HCT116 (cell line): Measurements from ENCODE around the gene CDK14. TPM values are rescaled to one million over a fixed set of nuclear protein-coding genes. Genes with fewer than 3 reads are reported as not detected.

Experiments
- ATAC-seq: fragments of 200-7000 bp; cut with Tn5 transposase; 2 replicates; pipeline ENCODE4 v1.9.1; 2020; ENCODE audit warnings: mild to moderate bottlenecking, moderate library complexity
- BruUV-seq: library from RNA; stranded (reverse); fragments of 400-500 nt; replicated peaks from 2 replicates; lab custom pipeline; 2021; lab: Mats Ljungman, UMichigan
- CTCF ChIA-PET: fragments of 300-600 bp; sonication (Branson Sonifier 250); formaldehyde crosslinking; loops from one replicate; lab custom pipeline; 2021; ENCODE audit warnings: antibody characterized with exemption; lab: Charles Lee
- POLR2A ChIA-PET: fragments of 300-600, 350-600 bp; sonication (Branson Sonifier 250); formaldehyde crosslinking; loops from one replicate; lab custom pipeline; 2021; ENCODE audit warnings: antibody characterized with exemption; lab: Charles Lee
- RAD21 ChIA-PET, 2 experiments: fragments of 300-600 bp; sonication (Branson Sonifier 250); formaldehyde crosslinking; loops; one replicate each; lab custom pipeline; 2023; ENCODE audit warnings: low total read pairs in 2 of 2; ENCODE audit not compliant: uncharacterized antibody in 2 of 2, unreplicated experiment in 2 of 2, low non-redundant PET in 1 of 2; lab: Charles Lee
- DNase-seq: peaks from one replicate; pipeline ENCODE4 v3.0.0-alpha.2; 2010; ENCODE audit warnings: low read depth, low spot score
- H2AFZ ChIP-seq: fragments of 200-600 bp; shearing (Covaris generic), sonication (generic); 2 replicates; pipeline ENCODE4 v1.6.1; 2017; ENCODE audit warnings: low read depth, mixed run types, mixed read lengths, antibody characterized with exemption, low read length; ENCODE audit not compliant: poor library complexity, severe bottlenecking
- H3K27ac ChIP-seq: 2 replicates; pipeline ENCODE4 v1.5.1; 2012; ENCODE audit warnings: low read depth, low read length
- H3K27me3 ChIP-seq: fragments of 200-600 bp; sonication (generic); 2 replicates; pipeline ENCODE4 v1.6.1; 2016; ENCODE audit warnings: mixed run types, low read length, mixed read lengths; ENCODE audit not compliant: insufficient read depth
- H3K36me3 ChIP-seq, 2 experiments: fragments of 200-500 bp in 1 of 2; fragments of 200-600 bp in 1 of 2; sonication (Bioruptor generic) in 1 of 2; sonication (generic) in 1 of 2; 2 replicates each; pipeline versions ENCODE4 v1.5.1 to v1.6.1; 2014 to 2016; ENCODE audit warnings: low read length in 2 of 2, inconsistent platforms in 1 of 2, mixed read lengths in 1 of 2, mixed run types in 1 of 2; ENCODE audit not compliant: insufficient read depth in 2 of 2, control insufficient read depth in 1 of 2
- H3K4me1 ChIP-seq, 2 experiments: fragments of 200-600 bp in 1 of 2; sonication (generic) in 1 of 2; 2 replicates each; pipeline versions ENCODE4 v1.5.1 to v1.6.1; 2012 to 2017; ENCODE audit warnings: low read length in 2 of 2, inconsistent platforms in 1 of 2, mild to moderate bottlenecking in 1 of 2, mixed read lengths in 1 of 2, mixed run types in 1 of 2, moderate library complexity in 1 of 2; ENCODE audit not compliant: insufficient read depth in 2 of 2, control insufficient read depth in 1 of 2
- H3K4me2 ChIP-seq: fragments of 200-600 bp; sonication (generic); 2 replicates; pipeline ENCODE4 v1.6.1; 2017; ENCODE audit warnings: mixed run types, low read length, mixed read lengths
- H3K4me3 ChIP-seq, 2 experiments: fragments of 200-600 bp in 1 of 2; sonication (generic) in 1 of 2; replicated peaks in 1 of 2; 2 replicates each; pipeline ENCODE4 v1.5.1; 2011 to 2016; ENCODE audit warnings: low read length in 2 of 2, control low read depth in 1 of 2, low read depth in 1 of 2, mild to moderate bottlenecking in 1 of 2, mixed read lengths in 1 of 2, mixed run types in 1 of 2
- H3K79me2 ChIP-seq: fragments of 200-600 bp; sonication (generic); 2 replicates; pipeline ENCODE4 v1.6.1; 2017; ENCODE audit warnings: mild to moderate bottlenecking, mixed run types, low read length, moderate library complexity, mixed read lengths; ENCODE audit not compliant: insufficient read depth
- H3K9ac ChIP-seq: fragments of 200-600 bp; sonication (generic); 2 replicates; pipeline ENCODE4 v1.6.1; 2016; ENCODE audit warnings: low read length, mixed read lengths
- H3K9me2 ChIP-seq: fragments of 200-600 bp; sonication (generic), shearing (Covaris generic); 2 replicates; pipeline ENCODE4 v1.6.1; 2017; ENCODE audit warnings: mixed run types, mild to moderate bottlenecking, moderate library complexity; ENCODE audit not compliant: insufficient read depth
- H3K9me3 ChIP-seq, 2 experiments: fragments of 200-500 bp in 1 of 2; fragments of 200-600 bp in 1 of 2; sonication (Bioruptor generic) in 1 of 2; sonication (generic) in 1 of 2; 2 replicates each; pipeline ENCODE4 v1.6.1; 2014 to 2017; ENCODE audit warnings: low read length in 2 of 2, mixed read lengths in 2 of 2, inconsistent platforms in 1 of 2, low read depth in 1 of 2, mild to moderate bottlenecking in 1 of 2, mixed run types in 1 of 2, moderate library complexity in 1 of 2; ENCODE audit not compliant: control insufficient read depth in 1 of 2, insufficient read depth in 1 of 2
- H4K20me1 ChIP-seq: fragments of 200-600 bp; sonication (generic), shearing (Covaris generic); 2 replicates; pipeline ENCODE4 v1.6.1; 2017; ENCODE audit warnings: mixed run types, mild to moderate bottlenecking, moderate library complexity; ENCODE audit not compliant: insufficient read depth
- CTCF ChIP-seq, 3 experiments: fragments of 200-600 bp in 1 of 3; sonication (generic) in 1 of 3; IDR thresholded peaks in 2 of 3; conservative IDR thresholded peaks in 1 of 3; 2 replicates each; pipeline ENCODE4 v1.5.1; 2012 to 2017; ENCODE audit warnings: low read depth in 2 of 3, low read length in 2 of 3, antibody characterized with exemption in 1 of 3, borderline replicate concordance in 1 of 3, control low read depth in 1 of 3, mild to moderate bottlenecking in 1 of 3, mixed read lengths in 1 of 3, mixed run types in 1 of 3, moderate library complexity in 1 of 3; ENCODE audit not compliant: insufficient read depth in 1 of 3
- ELF1 ChIP-seq: IDR thresholded peaks from 2 replicates; pipeline ENCODE4 v1.6.1; 2012; ENCODE audit warnings: low read depth, borderline replicate concordance
- POLR2AphosphoS5 ChIP-seq: IDR thresholded peaks from 2 replicates; pipeline ENCODE4 v1.6.1; 2011; ENCODE audit warnings: mild to moderate bottlenecking, low read depth, low read length, moderate library complexity
- RAD21 ChIP-seq: IDR thresholded peaks from 2 replicates; pipeline ENCODE4 v1.6.1; 2012; ENCODE audit warnings: low read depth, mild to moderate bottlenecking
- SIN3A ChIP-seq: IDR thresholded peaks from 2 replicates; pipeline ENCODE4 v1.6.1; 2012; ENCODE audit warnings: low read depth
- SRF ChIP-seq: IDR thresholded peaks from 2 replicates; pipeline ENCODE4 v1.6.1; 2012; ENCODE audit warnings: low read depth
- ZBTB33 ChIP-seq: IDR thresholded peaks from 2 replicates; pipeline ENCODE4 v1.6.1; 2011; ENCODE audit warnings: mild to moderate bottlenecking, low read length, moderate library complexity; ENCODE audit not compliant: insufficient replicate concordance; ENCODE audit errors: extremely low read depth
- ZFX ChIP-seq: fragments of 450-650 bp; IDR thresholded peaks from 2 replicates; pipeline ENCODE4 v1.6.1; 2017
- ZNF274 ChIP-seq: fragments of 200-500 bp; sonication (Bioruptor generic); IDR thresholded peaks from 2 replicates; pipeline ENCODE4 v1.6.1; 2014; ENCODE audit warnings: mild to moderate bottlenecking, low read depth, low read length, inconsistent platforms
- intact Hi-C: fragments of 100-400 bp; cut with micrococcal nuclease; formaldehyde crosslinking; loops from 2 replicates; pipeline ENCODE4 v1.10.0; 2022
- total RNA-seq: library from RNA; stranded (reverse); gene quantifications from one replicate; pipeline ENCODE4 v1.2.1, GENCODE V29; 2021; ENCODE audit not compliant: unreplicated experiment
- TF ChIP-seq, protein P1 (sequence below): IDR thresholded peaks from 2 replicates; pipeline ENCODE4 v1.6.1; 2012

The CDK14 gene
- total RNA-seq, 1 experiment from 2014 or later: 10.2 TPM

DNA sequence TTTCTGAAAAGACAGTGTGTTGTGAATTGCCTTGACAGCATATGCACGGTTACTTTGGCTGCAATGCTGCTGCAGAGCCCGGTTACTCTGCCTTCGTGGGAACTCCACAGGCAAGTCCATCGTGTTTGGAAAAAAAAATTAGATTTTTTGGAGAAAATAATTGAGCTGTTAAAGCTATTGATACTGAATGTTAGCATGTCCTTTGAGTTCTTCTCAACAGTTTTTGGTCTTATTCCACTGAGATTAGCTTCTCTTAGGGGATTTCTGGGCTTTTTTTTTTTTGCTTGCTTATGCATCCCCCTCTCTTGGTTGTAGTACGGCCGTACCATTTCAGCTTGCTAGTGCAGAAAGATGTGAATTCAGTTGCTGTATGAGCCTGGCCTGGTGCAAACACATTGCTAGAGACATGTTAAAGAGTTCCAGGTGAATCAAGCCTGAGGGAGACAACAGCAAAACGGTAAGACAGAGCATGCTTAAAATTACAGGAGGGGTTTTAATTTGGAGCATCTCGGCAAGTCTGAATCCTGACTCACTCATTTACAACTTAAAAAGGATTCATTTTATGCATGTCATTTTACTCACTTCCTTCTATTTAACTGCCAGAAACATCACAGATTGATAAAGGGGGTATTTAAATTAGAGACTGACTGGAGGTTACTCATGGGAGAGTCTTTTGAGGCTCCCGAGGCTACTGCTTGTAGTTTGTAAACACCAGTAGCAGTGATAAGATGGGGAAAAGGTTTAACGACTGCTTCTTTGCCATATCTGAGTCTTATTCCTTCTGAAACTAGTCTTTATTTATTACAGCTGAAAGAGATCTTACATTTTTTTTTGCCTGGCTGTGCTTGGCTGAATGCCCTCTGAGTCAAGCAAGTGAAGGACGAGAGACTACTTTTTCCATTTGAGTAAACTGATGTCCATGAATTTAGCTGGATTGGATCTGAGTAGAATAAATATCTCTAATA, 113.7 kb downstream of the CDK14 start:
- no peaks in the 10 kb centered on the region; the same call in 1 of the 2 replicates for H3K9me2 ChIP-seq
- H3K9ac ChIP-seq: no peak overlapping the region
- TF ChIP-seq CTCF (IDR thresholded peaks at IDR 0.05 in 2 of 3, conservative IDR thresholded peaks at IDR 0.05 in 1 of 3; ENCODE audit: borderline replicate concordance in 1 of 3, insufficient read depth in 1 of 3, low read depth in 2 of 3, low read length in 2 of 3) (no peak), ELF1 (no peak), ZFX (no peak), SIN3A (no peak), ZNF274 (no peak), SRF (no peak), POLR2AphosphoS5 (no peak), RAD21 (no peak), ZBTB33 (no peak)
- TF ChIP-seq, protein P1, sequence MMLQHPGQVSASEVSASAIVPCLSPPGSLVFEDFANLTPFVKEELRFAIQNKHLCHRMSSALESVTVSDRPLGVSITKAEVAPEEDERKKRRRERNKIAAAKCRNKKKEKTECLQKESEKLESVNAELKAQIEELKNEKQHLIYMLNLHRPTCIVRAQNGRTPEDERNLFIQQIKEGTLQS: no peak
- H2AFZ ChIP-seq: no peak overlapping the region
- intact Hi-C loops: no loop called here
- H4K20me1 ChIP-seq: no peaks in the 10 kb centered on the region
- RAD21 ChIA-PET: no interaction called here
- no peak overlapping the region for H3K4me3 ChIP-seq
- ATAC-seq (no peak), DNase-seq (no peak)
- H3K36me3 ChIP-seq: no peaks in the 10 kb centered on the region
- no peak overlapping the region for H3K27ac ChIP-seq
- H3K79me2 ChIP-seq: no peaks in the 10 kb centered on the region
- H3K4me2 ChIP-seq: no peak overlapping the region
- CTCF ChIA-PET: interaction anchor here (1.4 to 1.9 kb wide), 4 partner anchors 8 to 325 kb away, joined by 3 to 11 read pairs (median 6); no protein-coding TSS in a partner anchor
- no TSS peak for BruUV-seq
- no peaks in the 10 kb centered on the region for H3K9me3 ChIP-seq
- no peaks in the 10 kb centered on the region for H3K27me3 ChIP-seq
- POLR2A ChIA-PET: no interaction called here
- H3K4me1 ChIP-seq: no peaks in the 10 kb centered on the region
